SU-DHL-6 (cell line): ENCODE data around the gene EFNA5.

Experiments
- CTCF ChIP-seq: fragments of 200-600 bp; sonication (generic); IDR thresholded peaks from one replicate; pipeline ENCODE4 v1.5.1; 2017; ENCODE audit warnings: antibody characterized with exemption, mild to moderate bottlenecking, low read length, moderate library complexity; ENCODE audit not compliant: insufficient read depth, poor library complexity, severe bottlenecking
- EZH2phosphoT487 ChIP-seq: fragments of 200-600 bp; sonication (generic), shearing (Covaris generic); conservative IDR thresholded peaks from 2 replicates; pipeline ENCODE4 v1.6.1; 2018; ENCODE audit warnings: mild to moderate bottlenecking, antibody characterized with exemption, low read length, moderate library complexity, mixed read lengths

- TF ChIP-seq CTCF (no peak), EZH2phosphoT487 (no peak)
Measured at GRCh38 chr5:107570181-107570580, 100.6 kb downstream of the EFNA5 start.
